RPMI7951 (cell line): Measurements from ENCODE around the gene ROBO3. TPM values are rescaled to one million over a fixed set of nuclear protein-coding genes. Genes with fewer than 3 reads are reported as not detected.
A peak's percentile ranks its signal among the peaks of the same experiment; 100 is the strongest.

Source experiments
- DNase-seq: peaks from one replicate; pipeline ENCODE4 v3.0.0-alpha.2; 2012; ENCODE audit warnings: low read depth
- total RNA-seq: library from RNA; depleted of rRNA; stranded (reverse); fragments of >200 nt; shearing (Covaris generic); gene quantifications from 2 replicates; pipeline ENCODE4 v1.2.3, GENCODE V29; 2014

Gene ROBO3
- total RNA-seq, 1 experiment from 2014 or later, result 21.7 TPM

- no peak for DNase-seq
Observed at GRCh38 chr11:124875401-124875800, 10.2 kb downstream of the ROBO3 start.

GRCh38 chr11:124875943-124876817, 10.9 kb downstream of the ROBO3 start:
- DNase-seq, result peak; percentile 95

DNA sequence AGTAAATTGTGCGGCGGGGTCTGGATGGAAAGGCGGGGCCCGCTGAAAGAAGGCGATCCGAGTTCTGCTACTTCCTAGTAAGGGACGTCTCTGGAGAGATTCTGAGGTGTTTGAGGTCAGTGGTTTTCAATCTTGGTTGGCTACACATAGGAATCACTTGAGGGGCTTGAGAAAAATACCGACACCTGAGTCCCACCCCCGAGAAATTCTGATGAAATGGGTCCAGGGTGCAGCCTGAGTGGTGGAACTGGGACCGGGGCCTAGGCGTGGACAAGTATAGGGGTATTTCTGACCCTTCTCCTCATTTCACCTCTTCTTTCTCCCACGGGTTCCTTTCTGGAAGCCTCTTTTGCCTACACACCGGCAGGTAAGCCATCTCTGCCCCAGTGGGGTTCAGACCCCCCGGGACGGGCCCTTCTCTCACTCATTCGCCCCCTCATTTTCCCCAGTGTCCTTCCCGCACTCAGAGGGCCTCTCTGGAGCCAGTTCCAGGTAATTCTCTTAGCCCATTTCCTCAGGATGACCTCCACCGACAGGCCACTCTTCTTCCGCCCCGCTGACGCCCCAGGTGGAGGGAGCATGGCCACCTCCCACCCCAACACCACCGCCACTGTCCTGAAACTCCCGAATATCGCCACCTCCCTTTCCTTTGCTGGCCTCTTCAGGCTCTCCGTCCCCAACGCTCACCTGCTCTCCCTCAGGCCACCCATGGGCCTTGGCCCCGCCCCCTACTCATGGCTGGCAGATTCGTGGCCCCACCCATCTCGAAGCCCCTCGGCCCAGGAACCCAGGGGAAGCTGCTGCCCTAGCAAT, 11.8 kb downstream of the ROBO3 start:
- DNase-seq, result no peak

DNA sequence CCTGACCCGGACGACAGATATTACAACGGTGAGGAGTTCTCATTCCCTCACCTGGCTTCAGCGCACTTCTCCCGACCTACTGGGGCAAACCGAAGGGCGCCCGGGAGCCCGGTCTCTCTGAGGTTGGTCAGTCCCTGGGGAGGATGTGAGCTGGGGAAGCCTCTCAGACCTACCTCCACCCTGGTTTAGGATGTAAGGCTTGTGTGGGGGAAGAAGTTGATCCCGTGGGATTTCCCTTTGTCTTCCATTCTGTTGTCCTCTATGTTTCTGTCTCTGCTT, 12.3 kb downstream of the ROBO3 start:
- no peak for DNase-seq

DNA sequence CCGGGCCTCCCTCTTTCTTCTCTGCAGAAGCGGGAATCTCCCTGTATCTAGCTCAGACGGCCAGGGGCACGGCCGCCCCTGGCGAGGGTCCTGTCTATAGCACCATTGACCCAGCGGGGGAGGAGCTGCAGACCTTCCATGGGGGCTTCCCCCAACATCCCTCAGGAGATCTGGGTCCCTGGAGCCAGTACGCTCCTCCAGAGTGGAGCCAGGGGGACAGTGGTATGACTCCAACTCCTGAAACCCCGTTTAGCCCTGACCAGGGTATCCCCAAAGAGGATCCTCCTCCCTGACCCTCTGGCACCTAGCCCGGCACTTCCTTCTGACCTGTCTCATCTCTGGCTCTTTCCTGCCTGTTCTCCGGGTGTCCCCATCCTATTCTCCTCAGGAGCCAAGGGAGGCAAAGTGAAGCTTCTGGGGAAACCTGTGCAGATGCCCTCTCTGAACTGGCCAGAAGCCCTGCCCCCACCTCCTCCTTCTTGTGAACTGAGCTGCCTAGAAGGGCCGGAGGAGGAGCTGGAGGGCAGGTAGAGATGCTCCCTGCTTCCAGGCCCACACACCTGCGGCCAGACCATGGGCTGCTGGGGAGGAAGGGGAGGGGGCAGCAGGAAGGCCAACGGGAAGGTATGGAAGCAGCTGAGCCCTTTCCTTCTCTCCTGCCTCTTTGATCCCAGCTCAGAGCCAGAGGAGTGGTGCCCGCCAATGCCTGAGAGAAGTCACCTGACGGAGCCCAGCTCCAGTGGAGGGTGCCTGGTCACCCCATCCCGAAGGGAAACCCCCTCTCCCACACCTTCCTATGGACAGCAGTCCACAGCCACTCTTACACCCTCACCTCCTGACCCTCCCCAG, 12.9 kb downstream of the ROBO3 start:
- no peak for DNase-seq

- no peak for DNase-seq
Observed at GRCh38 chr11:124878759-124879492, 13.7 kb downstream of the ROBO3 start.

DNA sequence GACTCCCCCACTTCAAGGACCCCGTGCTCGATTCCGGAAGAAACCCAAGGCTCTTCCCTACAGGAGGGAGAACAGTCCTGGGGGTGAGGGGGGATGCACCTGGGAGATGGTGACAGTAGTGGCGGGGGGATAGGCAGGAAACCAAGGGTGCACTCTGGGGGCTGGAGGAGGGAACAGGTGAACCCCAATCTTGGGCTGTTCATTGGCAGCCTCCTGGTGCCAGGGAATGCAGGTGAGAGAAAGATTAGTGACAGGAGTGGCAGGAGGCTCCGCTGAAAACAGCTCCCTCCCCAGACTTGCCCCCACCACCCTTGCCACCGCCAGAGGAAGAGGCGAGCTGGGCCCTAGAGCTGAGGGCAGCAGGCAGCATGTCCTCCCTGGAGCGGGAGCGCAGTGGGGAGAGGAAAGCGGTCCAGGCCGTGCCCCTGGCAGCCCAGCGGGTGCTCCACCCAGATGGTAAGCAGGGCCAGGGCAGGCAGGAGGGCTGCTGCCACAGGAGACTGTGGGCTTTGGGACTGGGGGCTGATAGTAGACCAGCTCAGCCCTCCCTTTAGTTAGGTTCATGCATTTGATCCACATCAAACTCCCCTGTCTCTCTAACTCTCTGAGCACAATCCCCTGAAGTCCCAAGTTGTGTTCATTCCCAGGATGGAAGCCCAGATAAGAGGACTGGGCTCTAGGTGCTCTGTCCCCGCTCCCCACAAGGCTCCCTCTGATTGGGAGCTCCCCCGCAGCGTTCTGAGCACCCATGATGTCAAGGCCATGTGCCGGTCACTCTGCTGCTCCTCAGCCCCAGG, 14.5 kb downstream of the ROBO3 start:
- DNase-seq, result no peak

- no peak for DNase-seq
Observed at GRCh38 chr11:124880290-124880611, 15.0 kb downstream of the ROBO3 start.

DNA sequence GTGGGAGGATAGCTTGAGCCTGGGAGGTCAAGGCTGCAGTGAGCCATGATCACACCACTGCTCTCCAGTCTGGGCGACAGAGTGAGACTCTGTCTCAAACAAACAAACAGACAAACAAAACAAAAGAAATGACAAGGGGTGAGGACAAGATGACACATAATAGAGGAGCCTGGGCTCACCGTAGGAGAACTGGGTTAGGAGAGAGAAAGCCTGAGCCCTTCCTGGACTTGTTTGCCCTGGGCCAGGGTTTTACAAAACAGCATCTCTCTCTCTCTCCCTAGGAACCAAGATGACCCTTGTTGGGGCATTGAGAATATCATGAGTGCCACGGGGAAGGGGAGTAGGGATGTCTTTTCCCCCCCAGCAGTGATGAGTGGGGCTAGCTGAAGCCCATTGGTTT, 15.7 kb downstream of the ROBO3 start:
- DNase-seq, result no peak

GRCh38 chr11:124882339-124883071, 17.3 kb downstream of the ROBO3 start:
- peak; percentile 58 for DNase-seq

- DNase-seq, result no peak
Observed at GRCh38 chr11:124884340-124884739, 19.1 kb downstream of the ROBO3 start.

GRCh38 chr11:124884869-124885479, 19.7 kb downstream of the ROBO3 start:
- DNase-seq, result no peak

GRCh38 chr11:124886476-124886875, 21.2 kb downstream of the ROBO3 start:
- no peak for DNase-seq

DNA sequence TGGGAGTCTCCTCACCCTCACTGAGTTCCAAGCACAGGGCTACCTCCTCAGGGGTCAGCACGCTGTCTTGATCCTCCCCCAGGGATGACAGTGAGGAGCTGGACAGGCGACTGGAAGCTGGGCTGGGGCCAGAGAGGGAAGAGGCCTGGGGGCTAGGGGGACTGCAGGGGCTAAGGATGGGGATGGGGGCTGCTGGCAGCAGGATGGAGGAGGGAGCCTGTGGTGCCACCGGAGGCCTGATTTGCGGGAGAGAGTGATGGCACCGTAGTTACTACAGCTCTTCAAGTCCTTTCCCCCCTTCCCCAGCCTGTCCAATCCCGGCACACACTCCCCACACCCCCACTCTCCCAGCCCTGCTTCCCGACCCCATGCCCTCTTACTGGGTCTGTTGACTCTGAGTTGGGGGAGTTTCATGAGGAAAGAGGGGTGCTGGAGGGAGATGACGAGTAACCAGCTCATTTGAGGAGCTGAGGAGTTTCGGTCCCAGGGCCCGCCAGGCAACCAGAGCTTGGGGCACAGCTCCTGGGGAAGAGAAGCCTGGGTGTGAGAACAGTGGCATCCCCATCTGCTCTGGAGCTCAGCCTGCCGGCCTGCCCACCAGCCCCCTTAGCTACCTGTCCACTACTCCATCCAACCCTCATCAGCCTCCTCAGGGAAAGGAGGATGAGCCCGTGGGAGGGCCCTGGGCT, 21.9 kb downstream of the ROBO3 start:
- DNase-seq, result no peak

GRCh38 chr11:124887667-124888013, 22.4 kb downstream of the ROBO3 start:
- DNase-seq, result no peak

GRCh38 chr11:124889191-124890091, 24.2 kb downstream of the ROBO3 start:
- no peak for DNase-seq

GRCh38 chr11:124890151-124890550, 24.9 kb downstream of the ROBO3 start:
- no peak for DNase-seq
